ENCODE data around the gene TCL1B. TPM values are rescaled to one million over a fixed set of nuclear protein-coding genes. Genes with fewer than 3 reads are reported as not detected.

The TCL1B gene
- total RNA-seq, 4 donors from 2014 or later = not detected

DNA sequence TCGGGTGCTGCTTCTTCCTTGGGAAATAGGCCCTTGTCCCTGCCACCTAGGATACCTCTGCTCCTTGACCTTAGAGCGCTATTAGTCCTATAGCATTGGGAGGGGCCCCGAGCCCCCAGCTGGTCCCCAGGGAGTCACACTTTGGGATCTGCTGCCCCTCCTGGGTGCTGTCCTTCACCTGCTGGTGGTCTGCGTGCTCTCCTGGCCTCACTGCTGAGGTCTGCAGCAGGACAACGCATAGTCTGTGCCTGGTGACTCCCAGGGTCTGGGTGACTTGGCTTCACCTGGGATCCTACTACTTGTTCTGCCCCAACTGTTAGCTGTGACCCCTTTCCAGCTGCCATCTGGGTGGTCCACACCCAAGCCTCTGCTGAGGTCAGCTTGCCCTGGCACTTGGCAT lies 8.8 kb downstream of the TCL1B start:
- Histone ChIP-seq H3K9me3 (no peaks in the 10 kb centered on the region), H3K27me3 (peaks cover 0 to 9% of the 10 kb centered on the region in 2 donors), H3K27ac (no peak overlapping the region), H3K4me3 (no peak overlapping the region), H3K36me3 (no peaks in the 10 kb centered on the region), H3K4me1 (no peaks in the 10 kb centered on the region)
- DNase-seq (ENCODE audit: low spot score in 2 of 2) = no peak
- WGBS, 2 donors = 71 to 88% methylated on average over 4 to 5 of the region's 5 CpGs
- no peak for TF ChIP-seq POLR2A (IDR thresholded peaks at IDR 0.05)

GRCh38 chr14:95695913-95696312 lies 9.7 kb downstream of the TCL1B start:
- H3K9me3 ChIP-seq = no peaks in the 10 kb centered on the region
- no peaks in the 10 kb centered on the region for H3K4me1 ChIP-seq
- no peak for DNase-seq (ENCODE audit: low spot score in 2 of 2)
- no peak for TF ChIP-seq CTCF (IDR thresholded peaks at IDR 0.05)
- TF ChIP-seq POLR2A (IDR thresholded peaks at IDR 0.05) = no peak
- no peak for TF ChIP-seq EP300 (IDR thresholded peaks at IDR 0.05)
- no peak overlapping the region for H3K4me3 ChIP-seq
- 83 to 89% methylated on average over 5 of the region's 5 CpGs for WGBS, 2 donors
- H3K36me3 ChIP-seq = no peaks in the 10 kb centered on the region
- H3K27ac ChIP-seq = no peak overlapping the region
- peaks cover 0 to 9% of the 10 kb centered on the region in 2 donors for H3K27me3 ChIP-seq

GRCh38 chr14:95696741-95697140 lies 10.5 kb downstream of the TCL1B start:
- Histone ChIP-seq H3K4me3 (no peak overlapping the region), H3K36me3 (no peaks in the 10 kb centered on the region), H3K4me1 (no peaks in the 10 kb centered on the region), H3K27me3 (peaks cover 0 to 16% of the 10 kb centered on the region in 2 donors), H3K27ac (no peak overlapping the region), H3K9me3 (no peaks in the 10 kb centered on the region)
- TF ChIP-seq CTCF (IDR thresholded peaks at IDR 0.05) (no peak), POLR2A (IDR thresholded peaks at IDR 0.05) (no peak), EP300 (IDR thresholded peaks at IDR 0.05) (no peak)
- WGBS, 2 donors = 55 to 56% methylated on average over 15 of the region's 15 CpGs
- no peak for DNase-seq (ENCODE audit: low spot score in 2 of 2)

- Histone ChIP-seq H3K4me1 (no peaks in the 10 kb centered on the region), H3K4me3 (no peak overlapping the region), H3K36me3 (no peaks in the 10 kb centered on the region), H3K27ac (no peak overlapping the region), H3K27me3 (peaks cover 0 to 26% of the 10 kb centered on the region in 2 donors), H3K9me3 (no peaks in the 10 kb centered on the region)
- DNase-seq (ENCODE audit: low spot score in 2 of 2) = no peak
- TF ChIP-seq POLR2A (IDR thresholded peaks at IDR 0.05) (no peak), EP300 (IDR thresholded peaks at IDR 0.05) (no peak), CTCF (IDR thresholded peaks at IDR 0.05) (no peak)
- 42 to 50% methylated on average over 7 of the region's 7 CpGs for WGBS, 2 donors
Observed at GRCh38 chr14:95697764-95698163, 11.5 kb downstream of the TCL1B start.

- Histone ChIP-seq H3K27ac (no peak overlapping the region), H3K9me3 (no peaks in the 10 kb centered on the region), H3K27me3 (peaks cover 0 to 26% of the 10 kb centered on the region in 2 donors), H3K4me3 (no peak overlapping the region), H3K4me1 (no peaks in the 10 kb centered on the region), H3K36me3 (no peaks in the 10 kb centered on the region)
- no peak for DNase-seq (ENCODE audit: low spot score in 2 of 2)
- TF ChIP-seq POLR2A (IDR thresholded peaks at IDR 0.05) (no peak), CTCF (IDR thresholded peaks at IDR 0.05) (no peak), EP300 (IDR thresholded peaks at IDR 0.05) (no peak)
Observed at GRCh38 chr14:95698287-95698686, 12.1 kb downstream of the TCL1B start.

DNA sequence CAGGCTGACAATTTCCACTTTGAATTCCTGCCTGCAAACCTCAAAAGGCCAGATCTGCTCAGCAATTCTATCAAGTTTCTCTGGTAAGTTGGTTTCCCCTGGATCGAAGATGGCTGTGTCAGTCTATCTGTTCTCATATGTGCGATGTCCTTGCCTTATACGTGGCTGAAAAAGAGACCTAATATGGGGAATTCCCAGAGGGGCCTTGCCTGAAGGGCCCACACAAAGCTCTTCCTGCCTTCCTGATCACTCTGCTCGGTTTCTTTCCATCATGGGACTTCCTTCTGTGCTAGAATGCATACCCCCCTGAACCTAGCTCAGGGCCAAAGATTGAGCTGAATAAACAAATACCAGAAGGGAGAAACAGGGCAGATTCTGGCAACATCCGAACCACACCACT lies 13.2 kb downstream of the TCL1B start:
- DNase-seq (ENCODE audit: low spot score in 2 of 2) = no peak
- no peaks in the 10 kb centered on the region for H3K9me3 ChIP-seq
- no peak for TF ChIP-seq POLR2A (IDR thresholded peaks at IDR 0.05)
- no peak for TF ChIP-seq CTCF (IDR thresholded peaks at IDR 0.05)
- TF ChIP-seq EP300 (IDR thresholded peaks at IDR 0.05) = no peak
- peaks cover 0 to 26% of the 10 kb centered on the region in 2 donors for H3K27me3 ChIP-seq
- no peak overlapping the region for H3K27ac ChIP-seq
- H3K36me3 ChIP-seq = no peaks in the 10 kb centered on the region
- 50 to 61% methylated on average over 5 of the region's 5 CpGs for WGBS, 2 donors
- no peaks in the 10 kb centered on the region for H3K4me1 ChIP-seq
- no peak overlapping the region for H3K4me3 ChIP-seq
